Stimulated activated naive B cell treated with anti-CD40 and anti-IgM and Interleukin-4, amounts not matched to agents 10 μg/mL and 1 μg/mL and 100 μg/mL, for 72 hours (primary cell): Measurements from ENCODE around the gene PAK4.

Experiments
- ATAC-seq, 2 donors: fragments of 150-1000 bp; cut with Tn5 transposase; replicated peaks; 2 replicates each; pipeline ENCODE4 v1.10.0; 2021; ENCODE audit warnings: moderate library complexity in 1 of 2
- DNase-seq: peaks from one replicate; pipeline ENCODE4 v3.0.0; 2021
- H3K27ac Mint-ChIP-seq: one replicate; pipeline ENCODE4 v1.8.0; 2022; ENCODE audit warnings: mild to moderate bottlenecking, mixed read lengths
- H3K27me3 Mint-ChIP-seq, 2 donors: one replicate each; pipeline ENCODE4 v1.8.0; 2022; ENCODE audit warnings: mixed read lengths in 2 of 2
- H3K36me3 Mint-ChIP-seq, 2 donors: one replicate each; pipeline ENCODE4 v1.8.0; 2022; ENCODE audit warnings: mixed read lengths in 2 of 2, mild to moderate bottlenecking in 1 of 2
- H3K4me1 Mint-ChIP-seq, 2 donors: one replicate each; pipeline ENCODE4 v1.8.0; 2022; ENCODE audit warnings: mixed read lengths in 2 of 2, mild to moderate bottlenecking in 1 of 2
- H3K4me3 Mint-ChIP-seq, 2 donors: one replicate each; pipeline ENCODE4 v1.8.0; 2022; ENCODE audit warnings: mild to moderate bottlenecking in 2 of 2, mixed read lengths in 2 of 2, moderate library complexity in 1 of 2
- H3K9me3 Mint-ChIP-seq, 2 donors: one replicate each; pipeline ENCODE4 v1.8.0; 2022; ENCODE audit warnings: mixed read lengths in 2 of 2, mild to moderate bottlenecking in 1 of 2

PAK4 gene

GRCh38 chr19:39130337-39131254 is 5.0 kb downstream of the PAK4 start:
- peaks cover 52 to 73% of the 10 kb centered on the region in 2 donors for H3K4me1 Mint-ChIP-seq
- H3K9me3 Mint-ChIP-seq = no peaks in the 10 kb centered on the region
- H3K27me3 Mint-ChIP-seq = no peaks in the 10 kb centered on the region
- H3K36me3 Mint-ChIP-seq = peaks cover 2 to 4% of the 10 kb centered on the region in 2 donors
- H3K27ac Mint-ChIP-seq = peak overlapping the region; percentile 57
- DNase-seq (peak; percentile 15), ATAC-seq (peak; percentile 74 to 84)
- peak overlapping the region; percentile 11 to 53 for H3K4me3 Mint-ChIP-seq

- H3K4me3 Mint-ChIP-seq = peak overlapping the region; percentile 69
- ATAC-seq (peak in 1 of 2 donors; percentile 3), DNase-seq (no peak)
- H3K27ac Mint-ChIP-seq = peak overlapping the region; percentile 68
- no peaks in the 10 kb centered on the region for H3K27me3 Mint-ChIP-seq
- H3K36me3 Mint-ChIP-seq = peaks cover 4% of the 10 kb centered on the region in 2 donors
- peaks cover 54 to 73% of the 10 kb centered on the region in 2 donors for H3K4me1 Mint-ChIP-seq
- no peaks in the 10 kb centered on the region for H3K9me3 Mint-ChIP-seq
Observed at GRCh38 chr19:39131255-39131755, 5.7 kb downstream of the PAK4 start.

DNA sequence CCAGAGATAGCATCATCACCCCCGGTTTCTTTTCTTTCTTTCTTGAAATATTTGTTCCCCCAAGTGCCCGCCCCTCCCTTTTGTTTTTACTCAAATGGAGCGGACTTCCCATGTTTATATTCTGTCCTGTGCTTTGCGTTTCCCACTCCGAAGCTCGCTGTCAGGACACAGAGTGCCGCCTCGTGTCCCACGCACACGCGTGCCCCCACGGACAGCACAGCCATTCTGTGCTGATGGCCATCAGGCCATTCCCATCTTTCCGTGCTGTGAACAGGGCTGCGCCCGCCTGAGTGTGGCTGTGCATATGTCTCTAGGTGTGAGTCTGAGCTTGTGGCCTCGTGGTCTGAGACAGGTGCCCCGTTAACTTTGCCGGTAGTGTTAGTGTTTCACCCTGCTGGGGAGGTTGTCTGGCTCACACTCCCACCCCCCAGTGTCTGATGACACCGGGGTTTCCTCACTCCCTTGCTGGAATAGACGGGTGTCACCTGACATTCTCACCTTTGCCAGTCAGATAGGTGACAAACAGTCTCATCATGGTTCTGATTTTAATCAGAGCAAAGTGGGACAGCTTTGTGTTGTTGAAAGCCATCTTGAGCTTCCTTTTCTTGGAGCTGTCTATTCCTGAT is 6.9 kb downstream of the PAK4 start:
- DNase-seq (no peak), ATAC-seq (no peak)
- Mint-ChIP-seq H3K27ac (no peak overlapping the region), H3K36me3 (peaks cover 4 to 6% of the 10 kb centered on the region in 2 donors), H3K4me3 (no peak overlapping the region), H3K4me1 (peaks cover 53 to 72% of the 10 kb centered on the region in 2 donors), H3K27me3 (no peaks in the 10 kb centered on the region), H3K9me3 (no peaks in the 10 kb centered on the region)

- Mint-ChIP-seq H3K9me3 (no peaks in the 10 kb centered on the region), H3K27ac (no peak overlapping the region), H3K4me3 (no peak overlapping the region), H3K4me1 (peaks cover 48 to 65% of the 10 kb centered on the region in 2 donors), H3K36me3 (peaks cover 4 to 6% of the 10 kb centered on the region in 2 donors), H3K27me3 (no peaks in the 10 kb centered on the region)
- ATAC-seq = no peak
- DNase-seq = no peak
Observed at GRCh38 chr19:39133431-39134270, 8.1 kb downstream of the PAK4 start.

GRCh38 chr19:39135701-39136100 is 10.1 kb downstream of the PAK4 start:
- H3K4me3 Mint-ChIP-seq = no peak overlapping the region
- H3K27ac Mint-ChIP-seq = no peak overlapping the region
- peaks cover 36 to 50% of the 10 kb centered on the region in 2 donors for H3K4me1 Mint-ChIP-seq
- DNase-seq = no peak
- ATAC-seq = no peak
- H3K9me3 Mint-ChIP-seq = no peaks in the 10 kb centered on the region
- H3K27me3 Mint-ChIP-seq = no peaks in the 10 kb centered on the region
- H3K36me3 Mint-ChIP-seq = peaks cover 4 to 6% of the 10 kb centered on the region in 2 donors

GRCh38 chr19:39136225-39136940 is 10.8 kb downstream of the PAK4 start:
- H3K27me3 Mint-ChIP-seq = no peaks in the 10 kb centered on the region
- ATAC-seq (no peak), DNase-seq (no peak)
- H3K4me3 Mint-ChIP-seq = peak overlapping the region in 1 of 2 donors; percentile 26
- H3K9me3 Mint-ChIP-seq = no peaks in the 10 kb centered on the region
- H3K4me1 Mint-ChIP-seq = peaks cover 31 to 49% of the 10 kb centered on the region in 2 donors
- H3K36me3 Mint-ChIP-seq = peaks cover 4 to 6% of the 10 kb centered on the region in 2 donors
- H3K27ac Mint-ChIP-seq = peak overlapping the region; percentile 22

- peaks cover 26 to 45% of the 10 kb centered on the region in 2 donors for H3K4me1 Mint-ChIP-seq
- H3K27me3 Mint-ChIP-seq = no peaks in the 10 kb centered on the region
- DNase-seq (no peak), ATAC-seq (no peak)
- H3K9me3 Mint-ChIP-seq = no peaks in the 10 kb centered on the region
- H3K27ac Mint-ChIP-seq = no peak overlapping the region
- H3K4me3 Mint-ChIP-seq = no peak overlapping the region
- peaks cover 4 to 6% of the 10 kb centered on the region in 2 donors for H3K36me3 Mint-ChIP-seq
Observed at GRCh38 chr19:39137131-39137530, 11.5 kb downstream of the PAK4 start.

DNA sequence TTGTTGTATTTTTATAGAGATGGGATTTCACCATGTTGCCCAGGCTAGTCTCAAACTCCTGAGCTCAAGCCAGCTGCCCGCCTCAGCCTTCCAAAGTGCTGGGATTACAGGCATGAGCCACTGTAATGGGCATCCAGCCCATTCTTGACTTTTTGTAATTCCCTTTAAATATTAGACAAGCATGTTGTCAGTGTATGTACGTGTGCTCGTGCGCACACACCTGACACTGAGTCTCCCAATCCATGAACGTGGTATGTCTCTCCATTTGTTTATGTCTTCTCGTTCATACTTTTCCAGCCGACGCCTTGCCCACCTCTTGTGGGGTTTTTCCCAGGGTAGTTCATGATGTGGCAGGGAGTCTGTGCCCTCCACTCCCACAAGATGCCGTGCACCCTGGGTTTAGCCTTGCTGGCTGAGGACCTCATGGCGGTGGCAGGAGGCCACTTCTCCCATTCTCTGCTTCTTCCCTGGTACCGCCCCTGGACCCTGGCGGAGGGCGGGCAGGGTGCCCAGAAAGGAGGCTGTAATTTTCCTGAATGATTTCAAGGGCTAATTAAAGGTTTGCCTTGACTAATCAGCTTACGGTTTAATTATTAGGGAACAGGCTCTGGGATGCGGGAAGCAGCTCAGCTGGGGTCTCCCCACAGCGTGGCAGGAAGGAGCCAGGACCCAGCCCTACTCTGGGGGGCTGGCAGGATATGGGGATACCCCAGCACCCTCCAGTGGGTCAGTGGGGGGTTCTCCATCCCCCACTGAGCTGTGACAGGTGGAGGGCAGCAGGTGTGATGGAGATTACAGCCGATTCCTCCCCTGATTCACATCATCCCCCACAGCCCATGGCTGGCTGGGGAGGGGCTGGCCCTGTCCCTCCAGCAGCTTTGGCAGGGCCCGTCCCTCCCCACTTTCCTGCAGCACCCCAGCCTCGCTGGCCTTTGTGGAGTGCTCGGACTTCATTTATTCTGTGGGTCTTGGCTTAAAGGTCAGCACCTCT is 12.9 kb downstream of the PAK4 start:
- no peaks in the 10 kb centered on the region for H3K27me3 Mint-ChIP-seq
- DNase-seq = no peak
- H3K9me3 Mint-ChIP-seq = no peaks in the 10 kb centered on the region
- peaks cover 4 to 6% of the 10 kb centered on the region in 2 donors for H3K36me3 Mint-ChIP-seq
- no peak for ATAC-seq
- H3K4me3 Mint-ChIP-seq = no peak overlapping the region
- no peak overlapping the region for H3K27ac Mint-ChIP-seq
- H3K4me1 Mint-ChIP-seq = peaks cover 23 to 44% of the 10 kb centered on the region in 2 donors

GRCh38 chr19:39139305-39139874 is 13.8 kb downstream of the PAK4 start:
- H3K4me1 Mint-ChIP-seq = peaks cover 25 to 51% of the 10 kb centered on the region in 2 donors
- peaks cover under 1 to 3% of the 10 kb centered on the region in 2 donors for H3K36me3 Mint-ChIP-seq
- ATAC-seq (no peak), DNase-seq (no peak)
- no peak overlapping the region for H3K4me3 Mint-ChIP-seq
- H3K9me3 Mint-ChIP-seq = no peaks in the 10 kb centered on the region
- H3K27me3 Mint-ChIP-seq = no peaks in the 10 kb centered on the region
- no peak overlapping the region for H3K27ac Mint-ChIP-seq

DNA sequence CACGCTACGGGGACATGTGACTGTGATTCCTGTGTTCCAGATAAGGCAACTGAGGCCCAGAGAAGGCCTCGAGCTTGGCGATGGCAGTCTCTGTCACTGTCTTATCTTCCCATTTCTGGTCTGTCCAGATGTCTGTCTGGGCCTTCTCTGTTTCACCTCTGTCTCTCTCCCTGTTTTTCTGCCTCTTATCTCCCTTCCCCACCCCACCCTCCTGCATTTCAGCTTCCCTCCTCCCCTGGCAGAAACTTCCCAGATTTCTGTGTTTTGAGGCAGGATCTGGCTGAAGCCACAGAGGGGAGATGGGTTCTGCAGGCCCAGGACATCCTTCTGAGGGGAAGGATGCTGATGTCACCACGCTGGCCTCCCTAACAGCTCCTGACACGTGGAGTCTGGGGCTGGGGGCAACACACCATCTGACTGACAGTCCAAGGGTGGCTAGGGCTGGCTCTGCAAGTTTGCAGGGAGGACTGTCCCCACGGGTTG is 14.4 kb downstream of the PAK4 start:
- no peak for DNase-seq
- H3K4me3 Mint-ChIP-seq = no peak overlapping the region

GRCh38 chr19:39140594-39140993 is 15.0 kb downstream of the PAK4 start:
- H3K27me3 Mint-ChIP-seq = no peaks in the 10 kb centered on the region
- no peak overlapping the region for H3K4me3 Mint-ChIP-seq
- DNase-seq = no peak
- H3K27ac Mint-ChIP-seq = no peak overlapping the region
- H3K9me3 Mint-ChIP-seq = no peaks in the 10 kb centered on the region
- peaks cover 0 to 3% of the 10 kb centered on the region in 2 donors for H3K36me3 Mint-ChIP-seq
- peaks cover 33 to 61% of the 10 kb centered on the region in 2 donors for H3K4me1 Mint-ChIP-seq
- no peak for ATAC-seq

More for the DNA sequence above, 14.4 kb downstream of the PAK4 start:
- H3K9me3 Mint-ChIP-seq = no peaks in the 10 kb centered on the region
- no peaks in the 10 kb centered on the region for H3K27me3 Mint-ChIP-seq
- H3K36me3 Mint-ChIP-seq = peaks cover 0 to 3% of the 10 kb centered on the region in 2 donors
- peaks cover 31 to 57% of the 10 kb centered on the region in 2 donors for H3K4me1 Mint-ChIP-seq
- no peak overlapping the region for H3K27ac Mint-ChIP-seq
- no peak for ATAC-seq

GRCh38 chr19:39141929-39142328 is 16.3 kb downstream of the PAK4 start:
- Mint-ChIP-seq H3K36me3 (no peaks in the 10 kb centered on the region), H3K27ac (peak overlapping the region; percentile 47), H3K9me3 (no peaks in the 10 kb centered on the region), H3K4me1 (peaks cover 29 to 53% of the 10 kb centered on the region in 2 donors), H3K27me3 (no peaks in the 10 kb centered on the region), H3K4me3 (no peak overlapping the region)
- no peak for DNase-seq
- no peak for ATAC-seq
